HL-60 (cell line): Measurements from ENCODE around the gene TMEM40.

Source experiments
- DNase-seq, 2 experiments: peaks; one replicate each; pipeline ENCODE4 v3.0.0-alpha.2; 2010 to 2020; ENCODE audit warnings: low read depth in 1 of 2, low spot score in 1 of 2
- H3K27ac ChIP-seq: fragments of 250-450 bp; sonication (Bioruptor Pico); replicated peaks from 2 replicates; pipeline ENCODE4 v1.5.1; 2020; ENCODE audit warnings: mild to moderate bottlenecking, moderate library complexity
- H3K27me3 ChIP-seq: fragments of 250-450 bp; sonication (Bioruptor Pico); 2 replicates; pipeline ENCODE4 v1.5.1; 2021; ENCODE audit warnings: mild to moderate bottlenecking, moderate library complexity; ENCODE audit not compliant: insufficient read depth, poor library complexity, severe bottlenecking
- H3K4me3 ChIP-seq: replicated peaks from 2 replicates; pipeline ENCODE4 v1.5.1; 2011; ENCODE audit warnings: mild to moderate bottlenecking, control low read depth, low read length; ENCODE audit not compliant: insufficient read depth
- GABPA ChIP-seq: IDR thresholded peaks from 2 replicates; pipeline ENCODE4 v1.6.1; 2012; ENCODE audit warnings: low read depth
- POLR2AphosphoS5 ChIP-seq: IDR thresholded peaks from 2 replicates; pipeline ENCODE4 v1.6.1; 2012; ENCODE audit warnings: low read depth
- SPI1 ChIP-seq: IDR thresholded peaks from 2 replicates; pipeline ENCODE4 v1.6.1; 2012; ENCODE audit warnings: low read depth, mild to moderate bottlenecking, borderline replicate concordance
- long read RNA-seq: library from polyadenylated mRNA; unstranded; transcript quantifications from one replicate; pipeline ENCODE4 v2.0.0, GENCODE V29; 2020
- TF ChIP-seq, protein P1 (sequence below): IDR thresholded peaks from 2 replicates; pipeline ENCODE4 v1.6.1; 2012; ENCODE audit warnings: low read depth; ENCODE audit not compliant: insufficient replicate concordance
- TF ChIP-seq, protein P2 (sequence below): IDR thresholded peaks from one replicate; pipeline ENCODE4 v1.5.1; 2011; ENCODE audit warnings: low read length, control low read depth, inconsistent platforms; ENCODE audit not compliant: insufficient read depth

The TMEM40 gene, protein sequence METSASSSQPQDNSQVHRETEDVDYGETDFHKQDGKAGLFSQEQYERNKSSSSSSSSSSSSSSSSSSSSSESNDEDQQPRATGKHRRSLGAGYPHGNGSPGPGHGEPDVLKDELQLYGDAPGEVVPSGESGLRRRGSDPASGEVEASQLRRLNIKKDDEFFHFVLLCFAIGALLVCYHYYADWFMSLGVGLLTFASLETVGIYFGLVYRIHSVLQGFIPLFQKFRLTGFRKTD
- long read RNA-seq = 0 reads

DNA sequence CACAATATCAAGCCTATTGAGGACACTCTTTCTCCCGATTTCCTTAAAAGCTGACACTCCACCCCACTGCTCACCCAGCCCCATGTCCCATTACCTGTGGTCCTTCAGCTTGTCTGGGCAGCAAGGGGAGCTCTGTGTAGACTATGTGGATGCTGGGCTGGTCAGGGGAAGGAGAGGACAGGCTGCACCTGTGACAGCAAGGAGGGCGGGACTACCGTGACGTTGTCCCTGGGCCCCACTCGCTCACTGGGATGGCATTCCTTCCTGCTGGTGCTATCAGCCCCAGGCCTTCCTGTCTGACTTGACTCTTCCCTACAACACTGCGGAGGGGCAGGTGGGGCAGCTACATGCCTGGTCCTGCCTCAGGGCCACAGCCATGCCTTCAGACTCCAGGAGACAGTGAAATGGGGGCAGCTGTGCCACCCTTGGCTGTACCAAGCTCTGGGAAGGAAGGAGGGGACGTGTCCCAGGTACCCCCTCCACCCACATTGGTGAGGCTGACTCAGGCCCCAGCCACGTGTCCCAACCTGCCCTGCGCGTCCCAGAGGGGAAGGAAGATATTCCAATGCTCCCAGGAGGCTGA is at the start of gene TMEM40:
Gene TMEM40 (minus strand): TSS at position 163 of the 583 bp plus-strand sequence. CDS start 9,427 bp downstream, outside the sequence.
- Histone ChIP-seq H3K4me3 (no peak within 1 kb of the TSS), H3K27ac (no peak within 1 kb of the TSS), H3K27me3 (peaks cover 2% of the 10 kb centered on the region)
- DNase-seq = no peak
- TF ChIP-seq GABPA (no peak), POLR2AphosphoS5 (no peak), SPI1 (no peak)
- TF ChIP-seq, protein P1, sequence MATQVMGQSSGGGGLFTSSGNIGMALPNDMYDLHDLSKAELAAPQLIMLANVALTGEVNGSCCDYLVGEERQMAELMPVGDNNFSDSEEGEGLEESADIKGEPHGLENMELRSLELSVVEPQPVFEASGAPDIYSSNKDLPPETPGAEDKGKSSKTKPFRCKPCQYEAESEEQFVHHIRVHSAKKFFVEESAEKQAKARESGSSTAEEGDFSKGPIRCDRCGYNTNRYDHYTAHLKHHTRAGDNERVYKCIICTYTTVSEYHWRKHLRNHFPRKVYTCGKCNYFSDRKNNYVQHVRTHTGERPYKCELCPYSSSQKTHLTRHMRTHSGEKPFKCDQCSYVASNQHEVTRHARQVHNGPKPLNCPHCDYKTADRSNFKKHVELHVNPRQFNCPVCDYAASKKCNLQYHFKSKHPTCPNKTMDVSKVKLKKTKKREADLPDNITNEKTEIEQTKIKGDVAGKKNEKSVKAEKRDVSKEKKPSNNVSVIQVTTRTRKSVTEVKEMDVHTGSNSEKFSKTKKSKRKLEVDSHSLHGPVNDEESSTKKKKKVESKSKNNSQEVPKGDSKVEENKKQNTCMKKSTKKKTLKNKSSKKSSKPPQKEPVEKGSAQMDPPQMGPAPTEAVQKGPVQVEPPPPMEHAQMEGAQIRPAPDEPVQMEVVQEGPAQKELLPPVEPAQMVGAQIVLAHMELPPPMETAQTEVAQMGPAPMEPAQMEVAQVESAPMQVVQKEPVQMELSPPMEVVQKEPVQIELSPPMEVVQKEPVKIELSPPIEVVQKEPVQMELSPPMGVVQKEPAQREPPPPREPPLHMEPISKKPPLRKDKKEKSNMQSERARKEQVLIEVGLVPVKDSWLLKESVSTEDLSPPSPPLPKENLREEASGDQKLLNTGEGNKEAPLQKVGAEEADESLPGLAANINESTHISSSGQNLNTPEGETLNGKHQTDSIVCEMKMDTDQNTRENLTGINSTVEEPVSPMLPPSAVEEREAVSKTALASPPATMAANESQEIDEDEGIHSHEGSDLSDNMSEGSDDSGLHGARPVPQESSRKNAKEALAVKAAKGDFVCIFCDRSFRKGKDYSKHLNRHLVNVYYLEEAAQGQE = no peak
- TF ChIP-seq, protein P2, sequence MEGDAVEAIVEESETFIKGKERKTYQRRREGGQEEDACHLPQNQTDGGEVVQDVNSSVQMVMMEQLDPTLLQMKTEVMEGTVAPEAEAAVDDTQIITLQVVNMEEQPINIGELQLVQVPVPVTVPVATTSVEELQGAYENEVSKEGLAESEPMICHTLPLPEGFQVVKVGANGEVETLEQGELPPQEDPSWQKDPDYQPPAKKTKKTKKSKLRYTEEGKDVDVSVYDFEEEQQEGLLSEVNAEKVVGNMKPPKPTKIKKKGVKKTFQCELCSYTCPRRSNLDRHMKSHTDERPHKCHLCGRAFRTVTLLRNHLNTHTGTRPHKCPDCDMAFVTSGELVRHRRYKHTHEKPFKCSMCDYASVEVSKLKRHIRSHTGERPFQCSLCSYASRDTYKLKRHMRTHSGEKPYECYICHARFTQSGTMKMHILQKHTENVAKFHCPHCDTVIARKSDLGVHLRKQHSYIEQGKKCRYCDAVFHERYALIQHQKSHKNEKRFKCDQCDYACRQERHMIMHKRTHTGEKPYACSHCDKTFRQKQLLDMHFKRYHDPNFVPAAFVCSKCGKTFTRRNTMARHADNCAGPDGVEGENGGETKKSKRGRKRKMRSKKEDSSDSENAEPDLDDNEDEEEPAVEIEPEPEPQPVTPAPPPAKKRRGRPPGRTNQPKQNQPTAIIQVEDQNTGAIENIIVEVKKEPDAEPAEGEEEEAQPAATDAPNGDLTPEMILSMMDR = no peak

DNA sequence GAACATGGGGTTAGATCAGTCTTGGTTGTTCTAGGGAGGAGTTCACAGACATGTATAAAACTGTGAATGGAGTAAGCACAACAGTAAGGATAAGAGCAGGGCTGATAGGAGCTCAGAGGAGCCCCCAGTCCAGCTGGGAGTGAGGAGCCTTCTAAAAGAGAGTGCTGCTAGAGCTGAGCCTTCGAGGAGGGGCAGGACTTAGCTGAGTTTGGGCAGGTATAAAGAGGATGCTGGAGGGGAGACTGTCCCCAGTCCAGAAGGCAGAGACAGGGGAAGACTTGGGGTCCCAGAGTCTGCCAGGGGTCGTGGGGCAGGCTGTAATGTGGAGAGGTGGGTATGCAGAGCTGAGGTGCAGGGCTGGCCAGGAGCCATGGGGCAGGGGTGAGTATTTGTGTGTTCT is 49.5 kb upstream of the TMEM40 start:
- TF ChIP-seq, protein P1 = no peak
- TF ChIP-seq POLR2AphosphoS5 (no peak), GABPA (no peak), SPI1 (no peak)
- TF ChIP-seq, protein P2 = no peak
- Histone ChIP-seq H3K27ac (no peak overlapping the region), H3K27me3 (peaks cover 4% of the 10 kb centered on the region), H3K4me3 (no peak overlapping the region)
- no peak for DNase-seq

DNA sequence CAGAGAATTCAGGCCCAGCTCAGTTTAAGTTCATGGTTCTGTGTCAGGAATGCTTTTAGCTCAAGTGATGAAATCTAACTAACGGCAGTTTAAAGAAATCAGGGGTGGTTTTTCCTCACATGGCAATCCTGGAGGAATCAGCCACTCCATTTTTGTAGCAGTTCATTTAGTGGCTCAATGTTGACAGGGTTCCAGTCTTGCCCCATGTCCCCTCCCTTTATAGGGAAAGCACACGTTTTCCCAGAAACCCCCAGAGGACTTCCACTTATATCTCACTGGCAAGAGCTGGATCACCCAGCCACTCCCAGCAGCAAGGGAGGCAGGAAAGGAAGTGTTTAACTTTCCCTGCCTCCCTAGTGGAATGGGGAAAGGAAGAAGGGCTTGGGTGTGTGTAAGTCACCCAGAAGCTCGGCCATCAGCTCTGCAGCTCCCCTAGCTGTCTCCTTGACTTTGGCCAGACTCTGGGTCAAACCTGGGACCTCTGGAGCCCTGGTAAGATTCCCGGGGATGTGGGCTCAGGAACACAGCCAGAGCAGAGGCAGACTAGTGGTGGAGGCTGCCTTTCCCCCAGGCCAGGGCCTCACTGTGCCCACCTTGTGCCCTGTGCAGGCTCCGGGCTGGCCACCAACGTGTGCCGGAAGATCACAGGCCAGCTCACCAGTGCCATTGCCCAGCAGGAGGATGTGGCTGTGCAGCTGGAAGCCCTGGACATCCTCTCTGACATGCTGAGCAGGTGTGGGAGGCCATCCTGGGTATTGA is 48.7 kb upstream of the TMEM40 start:
- DNase-seq = no peak
- peaks cover 4% of the 10 kb centered on the region for H3K27me3 ChIP-seq
- H3K27ac ChIP-seq = no peak overlapping the region
- H3K4me3 ChIP-seq = no peak overlapping the region
- TF ChIP-seq, protein P1 = no peak
- no peak for TF ChIP-seq GABPA
